H1 (cell line): ENCODE measurements around the gene ZDHHC19. TPM values are rescaled to one million over a fixed set of nuclear protein-coding genes. Genes with fewer than 3 reads are reported as not detected.
"Not testable (repeated sequence)": the region's sequence is repeated elsewhere in the genome, so short reads cannot be mapped to it uniquely, and the experiment has no call there.

Source experiments
- CTCF ChIA-PET: fragments of 300-600 bp; sonication (Branson Sonifier 250); formaldehyde crosslinking; loops from one replicate; lab custom pipeline; 2021; ENCODE audit not compliant: partially characterized antibody; lab: Charles Lee
- POLR2A ChIA-PET: fragments of 300-600 bp; sonication (Branson Sonifier 250); formaldehyde crosslinking; loops from one replicate; lab custom pipeline; 2021; ENCODE audit warnings: inconsistent platforms; ENCODE audit not compliant: partially characterized antibody; lab: Charles Lee
- DNase-seq, 2 experiments: peaks; one replicate each; pipeline versions ENCODE4 v3.0.0 to v3.0.0-alpha.2; 2010 to 2022; ENCODE audit warnings: low spot score in 2 of 2, low read depth in 1 of 2, mixed read lengths in 1 of 2
- FAIRE-seq: peaks from 2 replicates; lab custom pipeline; 2011; peaks lifted over from hg19 to GRCh38; lab: Jason Lieb, UNC
- H2AFZ ChIP-seq: 2 replicates; pipeline ENCODE4 v1.8.1; 2012; ENCODE audit warnings: low read length, inconsistent platforms
- H2AK5ac ChIP-seq: 2 replicates; pipeline ENCODE4 v1.6.1; 2013; ENCODE audit warnings: low read depth, low read length
- H2BK120ac ChIP-seq: replicated peaks from 2 replicates; pipeline ENCODE3; 2013; ENCODE audit warnings: low read depth, low read length, inconsistent platforms
- H2BK12ac ChIP-seq: 2 replicates; pipeline ENCODE4 v1.6.1; 2013; ENCODE audit warnings: low read depth, low read length
- H2BK15ac ChIP-seq: 2 replicates; pipeline ENCODE4 v1.6.1; 2013; ENCODE audit warnings: low read length
- H2BK20ac ChIP-seq: 2 replicates; pipeline ENCODE4 v1.6.1; 2013; ENCODE audit warnings: low read length
- H2BK5ac ChIP-seq: 2 replicates; pipeline ENCODE4 v1.6.1; 2013; ENCODE audit warnings: low read depth, low read length
- H3K14ac ChIP-seq: 2 replicates; pipeline ENCODE4 v1.6.1; 2013; ENCODE audit warnings: inconsistent platforms; ENCODE audit not compliant: insufficient read length
- H3K18ac ChIP-seq: 2 replicates; pipeline ENCODE4 v1.6.1; 2013; ENCODE audit warnings: low read length; ENCODE audit errors: extremely low read depth
- H3K23ac ChIP-seq: 2 replicates; pipeline ENCODE4 v1.6.1; 2013; ENCODE audit warnings: inconsistent platforms; ENCODE audit not compliant: insufficient read length
- H3K23me2 ChIP-seq: 2 replicates; pipeline ENCODE4 v1.6.1; 2013; ENCODE audit warnings: low read depth, low read length
- H3K27ac ChIP-seq: 2 replicates; pipeline ENCODE4 v1.6.1; 2011; ENCODE audit warnings: low read depth, low read length, inconsistent platforms
- H3K27me3 ChIP-seq, 4 experiments: replicated peaks in 1 of 4; 1 replicate in 1 of 4; 2 replicates in 3 of 4; pipeline versions ENCODE4 v1.6.1 to v1.8.1; 2011 to 2013; ENCODE audit warnings: low read length in 3 of 4, mild to moderate bottlenecking in 3 of 4, inconsistent platforms in 2 of 4, mixed read lengths in 2 of 4, moderate library complexity in 1 of 4; ENCODE audit not compliant: control insufficient read depth in 3 of 4, insufficient read depth in 3 of 4; ENCODE audit errors: extremely low read depth in 1 of 4
- H3K36me3 ChIP-seq, 4 experiments: 2 replicates each; pipeline versions ENCODE4 v1.6.1 to v1.8.1; 2011 to 2013; ENCODE audit warnings: mild to moderate bottlenecking in 4 of 4, low read length in 3 of 4, moderate library complexity in 2 of 4, control low read depth in 1 of 4, inconsistent platforms in 1 of 4; ENCODE audit not compliant: insufficient read depth in 4 of 4, control insufficient read depth in 2 of 4
- H3K4ac ChIP-seq: replicated peaks from 2 replicates; pipeline ENCODE3; 2013; ENCODE audit warnings: low read length, low read depth, mixed read lengths, inconsistent platforms; ENCODE audit not compliant: insufficient read length
- H3K4me1 ChIP-seq, 4 experiments: replicated peaks in 1 of 4; 1 replicate in 1 of 4; 2 replicates in 3 of 4; pipeline versions ENCODE4 v1.6.1 to v1.8.1; 2011 to 2013; ENCODE audit warnings: low read length in 3 of 4, inconsistent platforms in 2 of 4, mixed read lengths in 1 of 4; ENCODE audit not compliant: insufficient read depth in 4 of 4, control insufficient read depth in 3 of 4
- H3K4me2 ChIP-seq, 2 experiments: 2 replicates each; pipeline versions ENCODE4 v1.6.1 to v1.8.1; 2011 to 2013; ENCODE audit warnings: low read depth in 2 of 2, low read length in 2 of 2, control low read depth in 1 of 2, inconsistent platforms in 1 of 2, mild to moderate bottlenecking in 1 of 2; ENCODE audit not compliant: insufficient read depth in 1 of 2
- H3K4me3 ChIP-seq, 4 experiments: fragments of 200-600, 300-600 bp in 1 of 4; sonication (generic), shearing (Covaris generic), sonication (Bioruptor Twin) in 1 of 4; 2 replicates each; pipeline versions ENCODE4 v1.5.1 to v1.8.1; 2011 to 2016; ENCODE audit warnings: low read length in 4 of 4, low read depth in 3 of 4, control low read depth in 2 of 4, inconsistent platforms in 2 of 4, mild to moderate bottlenecking in 2 of 4, mixed read lengths in 1 of 4, moderate library complexity in 1 of 4; ENCODE audit not compliant: insufficient read depth in 2 of 4; ENCODE audit errors: extremely low read depth in 1 of 4
- H3K56ac ChIP-seq: replicated peaks from 2 replicates; pipeline ENCODE3; 2013; ENCODE audit warnings: low read depth, mild to moderate bottlenecking, mixed read lengths, low read length, inconsistent platforms; ENCODE audit not compliant: insufficient read length
- H3K79me1 ChIP-seq: 2 replicates; pipeline ENCODE4 v1.6.1; 2013; ENCODE audit warnings: low read depth, low read length, control low read depth
- H3K79me2 ChIP-seq, 2 experiments: 2 replicates each; pipeline versions ENCODE4 v1.6.1 to v1.8.1; 2012 to 2013; ENCODE audit warnings: low read length in 2 of 2, mild to moderate bottlenecking in 2 of 2, inconsistent platforms in 1 of 2; ENCODE audit not compliant: insufficient read depth in 2 of 2, control insufficient read depth in 1 of 2
- H3K9ac ChIP-seq, 4 experiments: replicated peaks in 1 of 4; 1 replicate in 1 of 4; 2 replicates in 3 of 4; pipeline versions ENCODE4 v1.6.1 to v1.8.1; 2011 to 2013; ENCODE audit warnings: low read depth in 3 of 4, low read length in 3 of 4, control low read depth in 2 of 4, mild to moderate bottlenecking in 2 of 4, moderate library complexity in 2 of 4, inconsistent platforms in 1 of 4; ENCODE audit errors: extremely low read depth in 1 of 4
- H3K9me3 ChIP-seq, 2 experiments: 2 replicates each; pipeline versions ENCODE4 v1.6.1 to v1.8.1; 2012 to 2013; ENCODE audit warnings: mild to moderate bottlenecking in 2 of 2, moderate library complexity in 2 of 2, control low read depth in 1 of 2, inconsistent platforms in 1 of 2, low read depth in 1 of 2, low read length in 1 of 2, mixed read lengths in 1 of 2; ENCODE audit not compliant: insufficient read depth in 2 of 2
- H4K20me1 ChIP-seq, 2 experiments: replicated peaks in 1 of 2; 2 replicates each; pipeline versions ENCODE3 to v1.8.1; 2011 to 2013; ENCODE audit warnings: inconsistent platforms in 2 of 2, low read length in 2 of 2, mild to moderate bottlenecking in 1 of 2; ENCODE audit not compliant: insufficient read depth in 2 of 2, control insufficient read depth in 1 of 2
- H4K5ac ChIP-seq: 2 replicates; pipeline ENCODE4 v1.6.1; 2013; ENCODE audit warnings: low read length, low read depth, mixed read lengths, inconsistent platforms; ENCODE audit not compliant: insufficient read length
- H4K8ac ChIP-seq: 2 replicates; pipeline ENCODE4 v1.8.0; 2013; ENCODE audit warnings: mild to moderate bottlenecking, moderate library complexity, low read length, inconsistent platforms; ENCODE audit not compliant: insufficient read depth; ENCODE audit errors: extremely low read depth
- H4K91ac ChIP-seq: replicated peaks from 2 replicates; pipeline ENCODE3; 2013; ENCODE audit warnings: low read length, mixed read lengths, inconsistent platforms; ENCODE audit not compliant: insufficient read length
- KDM5A ChIP-seq: fragments of 200-600 bp; IDR thresholded peaks from 2 replicates; pipeline ENCODE4 v1.7.1; 2012; ENCODE audit warnings: mild to moderate bottlenecking, low read length, inconsistent platforms, mixed read lengths
- POU5F1 ChIP-seq: IDR thresholded peaks from 2 replicates; pipeline ENCODE4 v1.6.1; 2011; ENCODE audit warnings: low read depth, mild to moderate bottlenecking, low read length, moderate library complexity
- SRF ChIP-seq: IDR thresholded peaks from 2 replicates; pipeline ENCODE4 v1.6.1; 2011; ENCODE audit warnings: mild to moderate bottlenecking, low read depth, low read length, moderate library complexity
- WGBS, 2 experiments: shearing (Covaris generic) in 1 of 2; methylation state at CpG; one replicate each; pipeline versions ENCODE4 v1.1.6 to v1.1.7; 2013 to 2015; ENCODE audit warnings: low lambda C conversion rate in 2 of 2, mixed read lengths in 2 of 2, inconsistent platforms in 1 of 2, low coverage in 1 of 2, missing lambda C conversion rate in 1 of 2; ENCODE audit not compliant: insufficient replicate concordance in 2 of 2, insufficient coverage in 1 of 2, insufficient read length in 1 of 2; ENCODE audit errors: extremely low coverage in 1 of 2, missing lambda C conversion rate in 1 of 2; 5-methylcytosine and 5-hydroxymethylcytosine counted together
- polyA plus RNA-seq, 7 experiments: library from polyadenylated mRNA; depleted of rRNA in 3 of 7; stranded (reverse) in 5 of 7; unstranded in 2 of 7; fragments of >200 nt in 5 of 7; fragments of 200-250 nt in 2 of 7; gene quantifications; 1 replicate in 5 of 7; 2 replicates in 1 of 7; 4 replicates in 1 of 7; pipeline versions ENCODE4 v1.2.1 to v1.2.3, GENCODE V29; 2011 to 2013; ENCODE audit warnings: missing spikeins in 2 of 7, mixed read lengths in 2 of 7
- total RNA-seq: library from RNA; stranded (reverse); fragmentation: NEBNext Ultra II Directional; extraction: Animal tissue kit (Norgen Biotek cat#: 25700); gene quantifications from 2 replicates; pipeline ENCODE4 v1.2.1, GENCODE V29; 2021

Gene ZDHHC19
- total and polyA plus RNA-seq, 2 of the 8 experiments (the other 6 are each of a cell fraction or from before 2014, with no cell fraction given): 2.5 to 4.1 TPM

GRCh38 chr3:196174652-196175051, 36.5 kb downstream of the ZDHHC19 start (continued):
- no peak for TF ChIP-seq POU5F1
- no peak for TF ChIP-seq SRF
- no peak for TF ChIP-seq KDM5A

- FAIRE-seq, POLR2A ChIA-PET: not testable (repeated sequence)
These were observed 40.9 kb downstream of the ZDHHC19 start for GRCh38 chr3:196170296-196170695.

More at GRCh38 chr3:196170296-196170695, 40.9 kb downstream of the ZDHHC19 start:
- not testable (repeated sequence) for H3K56ac ChIP-seq, H2BK12ac ChIP-seq, H3K9me3 ChIP-seq, H2AFZ ChIP-seq, H3K79me1 ChIP-seq, H3K23me2 ChIP-seq, H4K91ac ChIP-seq, H4K20me1 ChIP-seq, H3K4me1 ChIP-seq, H3K27me3 ChIP-seq, H3K9ac ChIP-seq, H3K4me2 ChIP-seq, H3K4me3 ChIP-seq, H4K5ac ChIP-seq, H2AK5ac ChIP-seq, H3K4ac ChIP-seq, H3K79me2 ChIP-seq, H3K27ac ChIP-seq, H2BK5ac ChIP-seq, H3K18ac ChIP-seq, H3K23ac ChIP-seq, DNase-seq, H2BK15ac ChIP-seq, H2BK120ac ChIP-seq, H3K14ac ChIP-seq, H3K36me3 ChIP-seq, H4K8ac ChIP-seq, H2BK20ac ChIP-seq
- CTCF ChIA-PET: interaction anchor here (0.8 kb wide), 1 partner anchor 17 kb away, joined by 3 read pairs; no protein-coding TSS in a partner anchor
- WGBS, 2 experiments: 97% methylated on average over 12 of the region's 12 CpGs; no CpG with 5 or more reads in 1 of the 2 experiments
